Measurements from ENCODE around the gene RAD51AP2. TPM values are rescaled to one million over a fixed set of nuclear protein-coding genes. Genes with fewer than 3 reads are reported as not detected.

The RAD51AP2 gene
- total and polyA plus RNA-seq, 2 of the 13 experiments (the other 11 are each of a cell fraction or from before 2014, with no cell fraction given), result 0.11 to 0.12 TPM

- TF ChIP-seq, protein P1, sequence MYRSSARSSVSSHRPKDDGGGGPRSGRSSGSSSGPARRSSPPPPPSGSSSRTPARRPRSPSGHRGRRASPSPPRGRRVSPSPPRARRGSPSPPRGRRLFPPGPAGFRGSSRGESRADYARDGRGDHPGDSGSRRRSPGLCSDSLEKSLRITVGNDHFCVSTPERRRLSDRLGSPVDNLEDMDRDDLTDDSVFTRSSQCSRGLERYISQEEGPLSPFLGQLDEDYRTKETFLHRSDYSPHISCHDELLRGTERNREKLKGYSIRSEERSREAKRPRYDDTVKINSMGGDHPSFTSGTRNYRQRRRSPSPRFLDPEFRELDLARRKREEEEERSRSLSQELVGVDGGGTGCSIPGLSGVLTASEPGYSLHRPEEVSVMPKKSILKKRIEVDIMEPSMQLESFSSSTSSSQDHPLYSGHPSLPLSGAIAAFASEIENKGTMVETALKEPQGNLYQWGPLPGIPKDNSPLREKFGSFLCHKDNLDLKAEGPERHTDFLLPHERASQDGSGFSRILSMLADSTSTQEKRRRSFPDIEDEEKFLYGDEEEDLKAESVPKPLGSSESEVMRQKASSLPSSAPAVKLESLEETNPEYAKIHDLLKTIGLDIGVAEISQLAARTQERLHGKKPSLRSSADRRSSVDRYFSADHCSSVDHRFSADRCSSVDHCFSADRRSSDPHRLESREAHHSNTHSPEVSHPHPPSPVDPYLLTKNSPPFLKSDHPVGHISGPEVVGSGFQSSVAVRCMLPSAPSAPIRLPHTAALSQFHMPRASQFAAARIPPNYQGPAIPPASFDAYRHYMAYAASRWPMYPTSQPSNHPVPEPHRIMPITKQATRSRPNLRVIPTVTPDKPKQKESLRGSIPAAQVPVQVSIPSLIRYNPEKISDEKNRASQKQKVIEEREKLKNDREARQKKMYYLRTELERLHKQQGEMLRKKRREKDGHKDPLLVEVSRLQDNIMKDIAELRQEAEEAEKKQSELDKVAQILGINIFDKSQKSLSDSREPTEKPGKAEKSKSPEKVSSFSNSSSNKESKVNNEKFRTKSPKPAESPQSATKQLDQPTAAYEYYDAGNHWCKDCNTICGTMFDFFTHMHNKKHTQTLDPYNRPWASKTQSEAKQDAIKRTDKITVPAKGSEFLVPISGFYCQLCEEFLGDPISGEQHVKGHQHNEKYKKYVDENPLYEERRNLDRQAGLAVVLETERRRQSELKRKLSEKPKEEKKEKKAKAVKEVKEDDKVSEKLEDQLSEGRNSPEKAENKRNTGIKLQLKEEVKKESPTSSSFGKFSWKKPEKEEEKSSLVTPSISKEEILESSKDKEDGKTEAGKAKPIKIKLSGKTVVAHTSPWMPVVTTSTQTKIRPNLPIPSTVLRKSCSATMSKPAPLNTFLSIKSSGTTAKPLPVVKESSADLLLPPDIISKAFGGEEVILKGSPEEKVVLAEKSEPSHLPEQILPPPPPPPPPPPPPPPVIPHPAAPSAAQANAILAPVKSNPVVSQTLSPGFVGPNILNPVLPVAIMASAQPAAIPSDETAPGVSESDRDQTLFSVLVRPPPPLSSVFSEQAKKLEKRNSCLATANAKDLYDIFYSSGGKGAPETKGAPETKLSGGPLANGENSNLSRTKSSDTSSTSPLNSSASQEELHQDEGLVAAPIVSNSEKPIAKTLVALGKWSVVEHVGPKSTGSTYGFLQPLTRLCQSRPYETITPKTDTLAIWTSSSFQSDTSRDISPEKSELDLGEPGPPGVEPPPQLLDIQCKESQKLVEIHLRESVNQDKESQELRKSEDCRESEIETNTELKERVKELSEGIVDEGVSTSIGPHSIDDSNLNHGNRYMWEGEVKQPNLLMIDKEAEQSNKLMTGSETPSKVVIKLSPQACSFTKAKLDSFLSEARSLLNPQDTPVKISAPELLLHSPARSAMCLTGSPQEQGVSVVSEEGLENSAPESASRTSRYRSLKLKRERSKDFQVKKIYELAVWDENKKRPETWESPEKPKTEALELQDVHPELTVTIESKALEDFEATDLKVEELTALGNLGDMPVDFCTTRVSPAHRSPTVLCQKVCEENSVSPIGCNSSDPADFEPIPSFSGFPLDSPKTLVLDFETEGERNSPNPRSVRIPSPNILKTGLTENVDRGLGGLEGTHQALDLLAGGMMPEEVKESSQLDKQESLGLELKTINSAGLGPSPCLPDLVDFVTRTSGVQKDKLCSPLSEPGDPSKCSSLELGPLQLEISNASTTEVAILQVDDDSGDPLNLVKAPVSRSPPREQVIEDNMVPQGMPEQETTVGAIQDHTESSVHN (CRISPR knock-in tag; IDR thresholded peaks at IDR 0.05), result no peak
- TF ChIP-seq NFIC (IDR thresholded peaks at IDR 0.05; ENCODE audit: low read length) (0 out of 2 replicates have a peak, but pooled peaks have one; percentile 19), ZNF546 (CRISPR knock-in tag; conservative IDR thresholded peaks at IDR 0.05) (no peak; the same call in 1 of the 2 replicates), ZNF383 (CRISPR knock-in tag; IDR thresholded peaks at IDR 0.05; ENCODE audit: borderline replicate concordance) (peak; percentile 90; the same call in 1 of the 2 replicates), FOXJ3 (CRISPR knock-in tag; IDR thresholded peaks at IDR 0.05; ENCODE audit: borderline replicate concordance) (peak; percentile 53; the same call in 1 of the 2 replicates), PCBP1 (IDR thresholded peaks at IDR 0.05; ENCODE audit: borderline replicate concordance, low read depth, low read length) (peak; percentile 16; the same call in 1 of the 2 replicates), MBNL3 (CRISPR knock-in tag; conservative IDR thresholded peaks at IDR 0.05) (no peak), ZNF737 (CRISPR knock-in tag; IDR thresholded peaks at IDR 0.05; ENCODE audit: borderline replicate concordance) (no peak; the same call in 1 of the 2 replicates), ATF4 (CRISPR knock-in tag; IDR thresholded peaks at IDR 0.05) (peak in 1 of 2 experiments; percentile 83; a peak in 2 of 4 replicates), PAX8 (CRISPR knock-in tag; IDR thresholded peaks at IDR 0.05; ENCODE audit: borderline replicate concordance) (peak; percentile 71; the same call in 1 of the 2 replicates), ZC3H4 (CRISPR knock-in tag; IDR thresholded peaks at IDR 0.05; ENCODE audit: borderline replicate concordance) (peak; percentile 75; the same call in 1 of the 2 replicates), ZNF883 (CRISPR knock-in tag; IDR thresholded peaks at IDR 0.05; ENCODE audit: not compliant biosample characterization) (peak; percentile 75), DBP (CRISPR knock-in tag; IDR thresholded peaks at IDR 0.05; ENCODE audit: not compliant biosample characterization) (peak; percentile 95), ZNF878 (CRISPR knock-in tag; IDR thresholded peaks at IDR 0.05) (peak; percentile 89; the same call in 1 of the 2 replicates), ELF3 (CRISPR knock-in tag; IDR thresholded peaks at IDR 0.05) (peak; percentile 92), ZNF17 (CRISPR knock-in tag; IDR thresholded peaks at IDR 0.05) (no peak)
- TF ChIP-seq, protein P2, sequence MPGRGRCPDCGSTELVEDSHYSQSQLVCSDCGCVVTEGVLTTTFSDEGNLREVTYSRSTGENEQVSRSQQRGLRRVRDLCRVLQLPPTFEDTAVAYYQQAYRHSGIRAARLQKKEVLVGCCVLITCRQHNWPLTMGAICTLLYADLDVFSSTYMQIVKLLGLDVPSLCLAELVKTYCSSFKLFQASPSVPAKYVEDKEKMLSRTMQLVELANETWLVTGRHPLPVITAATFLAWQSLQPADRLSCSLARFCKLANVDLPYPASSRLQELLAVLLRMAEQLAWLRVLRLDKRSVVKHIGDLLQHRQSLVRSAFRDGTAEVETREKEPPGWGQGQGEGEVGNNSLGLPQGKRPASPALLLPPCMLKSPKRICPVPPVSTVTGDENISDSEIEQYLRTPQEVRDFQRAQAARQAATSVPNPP (CRISPR knock-in tag; IDR thresholded peaks at IDR 0.05), result peak; percentile 83
These were observed 20.8 kb upstream of the RAD51AP2 start (continued) for GRCh38 chr2:17538844-17539554.

All from HepG2 (cell line).